Measurements from ENCODE around the gene CLEC2L.
A peak's percentile ranks its signal among the peaks of the same experiment; 100 is the strongest.

CLEC2L gene

GRCh38 chr7:139574618-139575337, 51.3 kb downstream of the CLEC2L start:
- H3K27ac ChIP-seq (ENCODE audit: low read depth, low read length), result no peak overlapping the region
- no peak overlapping the region for H3K4me3 ChIP-seq (ENCODE audit: low read length)
- H3K36me3 ChIP-seq (ENCODE audit: control insufficient read depth, insufficient read depth, low read length), result peaks cover 6% of the 10 kb centered on the region
- no peak overlapping the region for H3K9ac ChIP-seq (ENCODE audit: low read length)
- H3K4me1 ChIP-seq (ENCODE audit: control insufficient read depth, insufficient read depth, low read length), result no peaks in the 10 kb centered on the region
- no peaks in the 10 kb centered on the region for H3K27me3 ChIP-seq (ENCODE audit: control insufficient read depth, insufficient read depth, low read length)

GRCh38 chr7:139575338-139575680, 51.8 kb downstream of the CLEC2L start:
- Histone ChIP-seq H3K4me1 (ENCODE audit: control insufficient read depth, insufficient read depth, low read length) (no peaks in the 10 kb centered on the region), H3K27ac (ENCODE audit: low read depth, low read length) (no peak overlapping the region), H3K9ac (ENCODE audit: low read length) (no peak overlapping the region), H3K27me3 (ENCODE audit: control insufficient read depth, insufficient read depth, low read length) (no peaks in the 10 kb centered on the region), H3K36me3 (ENCODE audit: control insufficient read depth, insufficient read depth, low read length) (peaks cover 6% of the 10 kb centered on the region), H3K4me3 (ENCODE audit: low read length) (no peak overlapping the region)

GRCh38 chr7:139576179-139576973, 52.9 kb downstream of the CLEC2L start:
- H3K9ac ChIP-seq (ENCODE audit: low read length), result no peak overlapping the region
- H3K4me1 ChIP-seq (ENCODE audit: control insufficient read depth, insufficient read depth, low read length), result no peaks in the 10 kb centered on the region
- H3K27ac ChIP-seq (ENCODE audit: low read depth, low read length), result no peak overlapping the region
- no peak overlapping the region for H3K4me3 ChIP-seq (ENCODE audit: low read length)
- H3K36me3 ChIP-seq (ENCODE audit: control insufficient read depth, insufficient read depth, low read length), result peaks cover 6% of the 10 kb centered on the region
- no peaks in the 10 kb centered on the region for H3K27me3 ChIP-seq (ENCODE audit: control insufficient read depth, insufficient read depth, low read length)

GRCh38 chr7:139580435-139580834, 57.0 kb downstream of the CLEC2L start:
- H3K36me3 ChIP-seq (ENCODE audit: control insufficient read depth, insufficient read depth, low read length), result peaks cover 18% of the 10 kb centered on the region

GRCh38 chr7:139582130-139582650, 58.7 kb downstream of the CLEC2L start:
- Histone ChIP-seq H3K36me3 (ENCODE audit: control insufficient read depth, insufficient read depth, low read length) (peaks cover 19% of the 10 kb centered on the region), H3K4me1 (ENCODE audit: control insufficient read depth, insufficient read depth, low read length) (no peaks in the 10 kb centered on the region), H3K27me3 (ENCODE audit: control insufficient read depth, insufficient read depth, low read length) (no peaks in the 10 kb centered on the region), H3K4me3 (ENCODE audit: low read length) (no peak overlapping the region), H3K9ac (ENCODE audit: low read length) (no peak overlapping the region), H3K27ac (ENCODE audit: low read depth, low read length) (no peak overlapping the region)

More at GRCh38 chr7:139580435-139580834, 57.0 kb downstream of the CLEC2L start:
- Histone ChIP-seq H3K4me3 (ENCODE audit: low read length) (no peak overlapping the region), H3K27me3 (ENCODE audit: control insufficient read depth, insufficient read depth, low read length) (no peaks in the 10 kb centered on the region), H3K4me1 (ENCODE audit: control insufficient read depth, insufficient read depth, low read length) (no peaks in the 10 kb centered on the region), H3K9ac (ENCODE audit: low read length) (no peak overlapping the region), H3K27ac (ENCODE audit: low read depth, low read length) (no peak overlapping the region)

GRCh38 chr7:139582671-139583155, 59.2 kb downstream of the CLEC2L start:
- Histone ChIP-seq H3K27ac (ENCODE audit: low read depth, low read length) (no peak overlapping the region), H3K4me3 (ENCODE audit: low read length) (no peak overlapping the region), H3K27me3 (ENCODE audit: control insufficient read depth, insufficient read depth, low read length) (no peaks in the 10 kb centered on the region), H3K4me1 (ENCODE audit: control insufficient read depth, insufficient read depth, low read length) (no peaks in the 10 kb centered on the region), H3K9ac (ENCODE audit: low read length) (no peak overlapping the region), H3K36me3 (ENCODE audit: control insufficient read depth, insufficient read depth, low read length) (peaks cover 19% of the 10 kb centered on the region)

GRCh38 chr7:139583826-139584553, 60.5 kb downstream of the CLEC2L start:
- Histone ChIP-seq H3K9ac (ENCODE audit: low read length) (no peak overlapping the region), H3K4me1 (ENCODE audit: control insufficient read depth, insufficient read depth, low read length) (no peaks in the 10 kb centered on the region), H3K27me3 (ENCODE audit: control insufficient read depth, insufficient read depth, low read length) (no peaks in the 10 kb centered on the region), H3K36me3 (ENCODE audit: control insufficient read depth, insufficient read depth, low read length) (peaks cover 23% of the 10 kb centered on the region), H3K27ac (ENCODE audit: low read depth, low read length) (no peak overlapping the region), H3K4me3 (ENCODE audit: low read length) (no peak overlapping the region)

- Histone ChIP-seq H3K4me3 (ENCODE audit: low read length) (no peak overlapping the region), H3K27me3 (ENCODE audit: control insufficient read depth, insufficient read depth, low read length) (no peaks in the 10 kb centered on the region), H3K36me3 (ENCODE audit: control insufficient read depth, insufficient read depth, low read length) (peaks cover 23% of the 10 kb centered on the region), H3K27ac (ENCODE audit: low read depth, low read length) (no peak overlapping the region), H3K4me1 (ENCODE audit: control insufficient read depth, insufficient read depth, low read length) (no peaks in the 10 kb centered on the region), H3K9ac (ENCODE audit: low read length) (no peak overlapping the region)
Observed at GRCh38 chr7:139585042-139585441, 61.6 kb downstream of the CLEC2L start.

- H3K36me3 ChIP-seq (ENCODE audit: control insufficient read depth, insufficient read depth, low read length), result peaks cover 23% of the 10 kb centered on the region
- no peaks in the 10 kb centered on the region for H3K27me3 ChIP-seq (ENCODE audit: control insufficient read depth, insufficient read depth, low read length)
- no peak overlapping the region for H3K4me3 ChIP-seq (ENCODE audit: low read length)
- no peak overlapping the region for H3K27ac ChIP-seq (ENCODE audit: low read depth, low read length)
- no peak overlapping the region for H3K9ac ChIP-seq (ENCODE audit: low read length)
- no peaks in the 10 kb centered on the region for H3K4me1 ChIP-seq (ENCODE audit: control insufficient read depth, insufficient read depth, low read length)
Observed at GRCh38 chr7:139586286-139586685, 62.8 kb downstream of the CLEC2L start.

- Histone ChIP-seq H3K36me3 (ENCODE audit: control insufficient read depth, insufficient read depth, low read length) (peaks cover 21% of the 10 kb centered on the region), H3K27ac (ENCODE audit: low read depth, low read length) (no peak overlapping the region), H3K9ac (ENCODE audit: low read length) (no peak overlapping the region), H3K27me3 (ENCODE audit: control insufficient read depth, insufficient read depth, low read length) (no peaks in the 10 kb centered on the region), H3K4me1 (ENCODE audit: control insufficient read depth, insufficient read depth, low read length) (no peaks in the 10 kb centered on the region), H3K4me3 (ENCODE audit: low read length) (no peak overlapping the region)
Observed at GRCh38 chr7:139587535-139587934, 64.0 kb downstream of the CLEC2L start.

- H3K36me3 ChIP-seq (ENCODE audit: control insufficient read depth, insufficient read depth, low read length), result peaks cover 13% of the 10 kb centered on the region
- no peaks in the 10 kb centered on the region for H3K4me1 ChIP-seq (ENCODE audit: control insufficient read depth, insufficient read depth, low read length)
- H3K27me3 ChIP-seq (ENCODE audit: control insufficient read depth, insufficient read depth, low read length), result no peaks in the 10 kb centered on the region
- H3K27ac ChIP-seq (ENCODE audit: low read depth, low read length), result peak overlapping the region; percentile 6
- H3K4me3 ChIP-seq (ENCODE audit: low read length), result no peak overlapping the region
- H3K9ac ChIP-seq (ENCODE audit: low read length), result no peak overlapping the region
Observed at GRCh38 chr7:139588632-139589031, 65.1 kb downstream of the CLEC2L start.

GRCh38 chr7:139589474-139589873, 66.0 kb downstream of the CLEC2L start:
- Histone ChIP-seq H3K36me3 (ENCODE audit: control insufficient read depth, insufficient read depth, low read length) (peaks cover 11% of the 10 kb centered on the region), H3K27me3 (ENCODE audit: control insufficient read depth, insufficient read depth, low read length) (no peaks in the 10 kb centered on the region), H3K4me1 (ENCODE audit: control insufficient read depth, insufficient read depth, low read length) (no peaks in the 10 kb centered on the region), H3K9ac (ENCODE audit: low read length) (no peak overlapping the region), H3K4me3 (ENCODE audit: low read length) (no peak overlapping the region), H3K27ac (ENCODE audit: low read depth, low read length) (no peak overlapping the region)
